ENCODE data around the gene CLIP3. TPM values are rescaled to one million over a fixed set of nuclear protein-coding genes. Genes with fewer than 3 reads are reported as not detected.

Gene CLIP3
- polyA plus RNA-seq, 1 donor (not counting 4 experiments of a cell fraction or from before 2014, with no cell fraction given) = 0.38 TPM

DNA sequence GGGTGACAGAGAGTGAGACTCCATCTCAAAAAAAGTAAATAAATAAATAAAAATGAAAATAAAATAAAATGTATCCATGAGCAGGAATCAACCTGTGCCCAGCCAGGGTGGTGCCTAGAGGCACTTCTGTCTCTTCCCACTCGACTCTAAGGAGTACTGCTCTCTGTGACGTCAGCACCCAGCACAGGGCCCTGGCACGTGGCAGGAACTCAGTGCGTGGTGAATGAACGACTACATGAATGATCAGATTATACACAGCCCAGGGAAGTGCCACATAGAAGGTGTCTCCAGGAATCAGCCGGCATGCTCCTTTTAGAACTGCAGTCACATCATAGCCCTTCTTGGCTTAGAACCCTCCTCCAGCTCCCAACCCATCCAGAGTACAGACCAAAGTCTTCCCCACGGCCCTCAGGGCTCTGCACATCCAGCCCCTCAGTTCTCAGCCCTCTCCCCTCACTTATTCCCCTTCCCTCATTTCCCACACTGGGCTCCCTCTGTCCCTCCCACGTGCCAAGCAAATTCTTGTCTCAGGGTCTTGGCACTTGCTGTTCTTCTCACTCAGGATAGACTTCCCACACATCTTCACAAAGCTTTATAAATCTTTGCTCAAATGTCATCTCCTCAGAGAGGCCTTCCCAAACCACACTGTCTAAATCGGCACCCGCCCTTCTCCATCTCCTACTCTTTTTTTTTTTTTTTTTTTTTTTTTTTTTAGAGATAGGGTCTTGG lies 4.2 kb downstream of the CLIP3 start:
- dilution Hi-C loops (cut with MboI; ENCODE audit: extremely low pct_ligation_motif_present, low sequenced_read_pairs) = no loop called here

DNA sequence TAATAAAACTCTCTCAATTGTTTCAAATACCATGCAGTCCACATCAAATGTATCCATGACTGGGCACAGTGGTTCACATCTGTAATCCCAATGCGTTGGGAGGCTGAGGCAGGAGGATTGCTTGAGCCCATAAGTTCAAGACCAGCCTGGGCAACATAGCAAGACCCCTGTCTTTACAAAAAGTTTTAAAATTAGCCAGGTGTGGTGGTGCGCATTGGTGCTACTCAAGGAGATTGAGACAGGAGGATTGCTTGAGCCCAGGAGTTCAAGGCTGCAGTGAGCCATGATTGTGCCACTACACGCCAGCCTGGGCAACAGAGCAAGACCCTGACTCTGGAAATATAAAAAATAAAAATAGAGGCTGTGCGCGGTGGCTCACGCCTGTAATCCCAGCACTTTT lies 5.0 kb downstream of the CLIP3 start:
- H4K20me1 ChIP-seq (ENCODE audit: control insufficient read depth, extremely low read depth, insufficient read depth, low read length) = no peaks in the 10 kb centered on the region
- no peak overlapping the region for H3K9ac ChIP-seq (ENCODE audit: control insufficient read depth, extremely low read depth, insufficient read depth, low read length)
- TF ChIP-seq EZH2 (IDR thresholded peaks at IDR 0.05; ENCODE audit: low read length) = no peak
- TF ChIP-seq, protein P1, sequence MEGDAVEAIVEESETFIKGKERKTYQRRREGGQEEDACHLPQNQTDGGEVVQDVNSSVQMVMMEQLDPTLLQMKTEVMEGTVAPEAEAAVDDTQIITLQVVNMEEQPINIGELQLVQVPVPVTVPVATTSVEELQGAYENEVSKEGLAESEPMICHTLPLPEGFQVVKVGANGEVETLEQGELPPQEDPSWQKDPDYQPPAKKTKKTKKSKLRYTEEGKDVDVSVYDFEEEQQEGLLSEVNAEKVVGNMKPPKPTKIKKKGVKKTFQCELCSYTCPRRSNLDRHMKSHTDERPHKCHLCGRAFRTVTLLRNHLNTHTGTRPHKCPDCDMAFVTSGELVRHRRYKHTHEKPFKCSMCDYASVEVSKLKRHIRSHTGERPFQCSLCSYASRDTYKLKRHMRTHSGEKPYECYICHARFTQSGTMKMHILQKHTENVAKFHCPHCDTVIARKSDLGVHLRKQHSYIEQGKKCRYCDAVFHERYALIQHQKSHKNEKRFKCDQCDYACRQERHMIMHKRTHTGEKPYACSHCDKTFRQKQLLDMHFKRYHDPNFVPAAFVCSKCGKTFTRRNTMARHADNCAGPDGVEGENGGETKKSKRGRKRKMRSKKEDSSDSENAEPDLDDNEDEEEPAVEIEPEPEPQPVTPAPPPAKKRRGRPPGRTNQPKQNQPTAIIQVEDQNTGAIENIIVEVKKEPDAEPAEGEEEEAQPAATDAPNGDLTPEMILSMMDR (optimal IDR thresholded peaks at IDR 0.05 in 1 of 3, IDR thresholded peaks at IDR 0.05 in 1 of 3, conservative IDR thresholded peaks at IDR 0.05 in 1 of 3; ENCODE audit: extremely low read depth in 1 of 3, insufficient read depth in 2 of 3, low read length in 3 of 3) = no peak
- dilution Hi-C loops (cut with MboI; ENCODE audit: extremely low pct_ligation_motif_present, low sequenced_read_pairs) = no loop called here
- no peak overlapping the region for H2AFZ ChIP-seq (ENCODE audit: control insufficient read depth, low read length)
- no peaks in the 10 kb centered on the region for H3K79me2 ChIP-seq (ENCODE audit: control insufficient read depth, insufficient read depth, low read length)
- H3K4me2 ChIP-seq (ENCODE audit: control insufficient read depth, extremely low read depth, insufficient read depth, low read depth, low read length) = no peak overlapping the region
- DNase-seq (ENCODE audit: low read depth, low spot score) (no peak), FAIRE-seq (no peak)
- no peaks in the 10 kb centered on the region for H3K9me1 ChIP-seq (ENCODE audit: control insufficient read depth, extremely low read depth, insufficient read depth, low read length)
- no peaks in the 10 kb centered on the region for H3K27me3 ChIP-seq (ENCODE audit: control insufficient read depth, extremely low read depth, insufficient read depth, low read length)
- no peak overlapping the region for H3K27ac ChIP-seq (ENCODE audit: control insufficient read depth, insufficient read depth, low read length)
- no peaks in the 10 kb centered on the region for H3K9me3 ChIP-seq (ENCODE audit: control insufficient read depth, low read depth, low read length)
- no peaks in the 10 kb centered on the region for H3K4me1 ChIP-seq (ENCODE audit: control insufficient read depth, extremely low read depth, insufficient read depth, low read length)
- no peak overlapping the region for H3K4me3 ChIP-seq (ENCODE audit: control insufficient read depth in 2 of 3, extremely low read depth in 1 of 3, insufficient read depth in 2 of 3, low read depth in 1 of 3, low read length in 3 of 3)
- peaks cover 1 to 10% of the 10 kb centered on the region in 2 experiments for H3K36me3 ChIP-seq (ENCODE audit: control insufficient read depth in 2 of 2, extremely low read depth in 1 of 2, insufficient read depth in 2 of 2, low read length in 2 of 2)

More for the DNA sequence above, 4.2 kb downstream of the CLIP3 start:
- Histone ChIP-seq H3K9me1 (ENCODE audit: control insufficient read depth, extremely low read depth, insufficient read depth, low read length) (no peaks in the 10 kb centered on the region), H3K4me1 (ENCODE audit: control insufficient read depth, extremely low read depth, insufficient read depth, low read length) (no peaks in the 10 kb centered on the region), H3K27me3 (ENCODE audit: control insufficient read depth, extremely low read depth, insufficient read depth, low read length) (no peaks in the 10 kb centered on the region), H3K4me3 (ENCODE audit: control insufficient read depth in 2 of 3, extremely low read depth in 1 of 3, insufficient read depth in 2 of 3, low read depth in 1 of 3, low read length in 3 of 3) (no peak overlapping the region), H2AFZ (ENCODE audit: control insufficient read depth, low read length) (no peak overlapping the region), H3K4me2 (ENCODE audit: control insufficient read depth, extremely low read depth, insufficient read depth, low read depth, low read length) (no peak overlapping the region), H3K36me3 (ENCODE audit: control insufficient read depth in 2 of 2, extremely low read depth in 1 of 2, insufficient read depth in 2 of 2, low read length in 2 of 2) (peaks cover 1 to 9% of the 10 kb centered on the region in 2 experiments), H3K9me3 (ENCODE audit: control insufficient read depth, low read depth, low read length) (no peaks in the 10 kb centered on the region), H4K20me1 (ENCODE audit: control insufficient read depth, extremely low read depth, insufficient read depth, low read length) (no peaks in the 10 kb centered on the region), H3K9ac (ENCODE audit: control insufficient read depth, extremely low read depth, insufficient read depth, low read length) (no peak overlapping the region), H3K27ac (ENCODE audit: control insufficient read depth, insufficient read depth, low read length) (no peak overlapping the region), H3K79me2 (ENCODE audit: control insufficient read depth, insufficient read depth, low read length) (no peaks in the 10 kb centered on the region)
- DNase-seq (ENCODE audit: low read depth, low spot score) = no peak
- TF ChIP-seq EZH2 (IDR thresholded peaks at IDR 0.05; ENCODE audit: low read length) = no peak
- TF ChIP-seq, protein P1 (optimal IDR thresholded peaks at IDR 0.05 in 1 of 3, IDR thresholded peaks at IDR 0.05 in 1 of 3, conservative IDR thresholded peaks at IDR 0.05 in 1 of 3; ENCODE audit: extremely low read depth in 1 of 3, insufficient read depth in 2 of 3, low read length in 3 of 3) = no peak
- no peak for FAIRE-seq

All from keratinocyte (primary cell).